ENCODE data around the gene RAF1.
"Not testable (repeated sequence)": the region's sequence is repeated elsewhere in the genome, so short reads cannot be mapped to it uniquely, and the experiment has no call there.

RAF1 gene

GRCh38 chr3:12640853-12641252 is 23.1 kb downstream of the RAF1 start:
- not testable (repeated sequence) for DNase-seq (ENCODE audit: low spot score)

GRCh38 chr3:12638105-12638504 is 25.8 kb downstream of the RAF1 start:
- no peak for DNase-seq (ENCODE audit: low spot score)

GRCh38 chr3:12633108-12633507 is 30.8 kb downstream of the RAF1 start:
- no peak for DNase-seq (ENCODE audit: low spot score)

- no peak for DNase-seq (ENCODE audit: low spot score)
These were observed 31.4 kb downstream of the RAF1 start for GRCh38 chr3:12632523-12632922.

- not testable (repeated sequence) for DNase-seq (ENCODE audit: low spot score)
These were observed 33.1 kb downstream of the RAF1 start for GRCh38 chr3:12630843-12631242.

GRCh38 chr3:12630292-12630691 is 33.6 kb downstream of the RAF1 start:
- no peak for DNase-seq (ENCODE audit: low spot score)

- DNase-seq (ENCODE audit: low spot score) = peak; percentile 42
These were observed 34.4 kb downstream of the RAF1 start for GRCh38 chr3:12629560-12629959.

GRCh38 chr3:12628813-12629212 is 35.1 kb downstream of the RAF1 start:
- no peak for DNase-seq (ENCODE audit: low spot score)

- DNase-seq (ENCODE audit: low spot score) = no peak
These were observed 36.5 kb downstream of the RAF1 start for GRCh38 chr3:12627370-12627769.

- DNase-seq (ENCODE audit: low spot score) = not testable (repeated sequence)
These were observed 39.0 kb downstream of the RAF1 start for GRCh38 chr3:12624964-12625363.

- no peak for DNase-seq (ENCODE audit: low spot score)
These were observed 39.9 kb downstream of the RAF1 start for GRCh38 chr3:12624056-12624455.

GRCh38 chr3:12622335-12622734 is 41.6 kb downstream of the RAF1 start:
- DNase-seq (ENCODE audit: low spot score) = no peak

- DNase-seq (ENCODE audit: low spot score) = no peak
These were observed 43.2 kb downstream of the RAF1 start for GRCh38 chr3:12620729-12621128.

GRCh38 chr3:12620305-12620704 is 43.6 kb downstream of the RAF1 start:
- no peak for DNase-seq (ENCODE audit: low spot score)

- DNase-seq (ENCODE audit: low spot score) = no peak
These were observed 45.5 kb downstream of the RAF1 start for GRCh38 chr3:12618426-12618825.

GRCh38 chr3:12615266-12615665 is 48.7 kb downstream of the RAF1 start:
- DNase-seq (ENCODE audit: low spot score) = no peak

- DNase-seq (ENCODE audit: low spot score) = no peak
These were observed 50.7 kb downstream of the RAF1 start for GRCh38 chr3:12613250-12613649.

- DNase-seq (ENCODE audit: low spot score) = no peak
These were observed 51.2 kb downstream of the RAF1 start for GRCh38 chr3:12612514-12613226.

- DNase-seq (ENCODE audit: low spot score) = no peak
These were observed 52.8 kb downstream of the RAF1 start for GRCh38 chr3:12611117-12611516.

- no peak for DNase-seq (ENCODE audit: low spot score)
These were observed 55.5 kb downstream of the RAF1 start for GRCh38 chr3:12608376-12608775.

GRCh38 chr3:12603969-12604368 is 59.9 kb downstream of the RAF1 start:
- DNase-seq (ENCODE audit: low spot score) = no peak

GRCh38 chr3:12601072-12601471 is 62.8 kb downstream of the RAF1 start:
- DNase-seq (ENCODE audit: low spot score) = no peak

- no peak for DNase-seq (ENCODE audit: low spot score)
These were observed 65.0 kb downstream of the RAF1 start for GRCh38 chr3:12598890-12599289.

GRCh38 chr3:12593473-12593872 is 70.4 kb downstream of the RAF1 start:
- DNase-seq (ENCODE audit: low spot score) = no peak

Data from AG20443 (cell line).